IMR-90 (cell line): ENCODE data around the gene DPYD. TPM values are rescaled to one million over a fixed set of nuclear protein-coding genes. Genes with fewer than 3 reads are reported as not detected.

Experiments used
- ATAC-seq: fragments of 200-7000 bp; cut with Tn5 transposase; 2 replicates; pipeline ENCODE4 v1.9.1; 2020; ENCODE audit warnings: low read depth, mild to moderate bottlenecking, moderate library complexity
- BruUV-seq: library from RNA; stranded (reverse); fragments of 400-500 nt; replicated peaks from 2 replicates; lab custom pipeline; 2021; lab: Mats Ljungman, UMichigan
- CTCF ChIA-PET: fragments of 300-600 bp; formaldehyde crosslinking; extraction: SDS; loops from one replicate; lab custom pipeline; 2021; ENCODE audit warnings: antibody characterized with exemption; lab: Yijun Ruan, JAX
- POLR2A ChIA-PET: fragments of 300-600 bp; sonication (Branson Sonifier 250); formaldehyde crosslinking; loops from one replicate; lab custom pipeline; 2022; ENCODE audit warnings: antibody characterized with exemption; ENCODE audit not compliant: unreplicated experiment; lab: Charles Lee
- DNase-seq: peaks from one replicate; pipeline ENCODE4 v3.0.0; 2013
- H2AFZ ChIP-seq: replicated peaks from 2 replicates; pipeline ENCODE3; 2013; ENCODE audit warnings: low read length, mild to moderate bottlenecking; ENCODE audit not compliant: poor library complexity
- H2AK5ac ChIP-seq: 2 replicates; pipeline ENCODE4 v1.6.1; 2013; ENCODE audit warnings: low read depth, low read length, inconsistent platforms
- H2AK9ac ChIP-seq: replicated peaks from 2 replicates; pipeline ENCODE3; 2013; ENCODE audit warnings: mild to moderate bottlenecking, low read depth, low read length, moderate library complexity; ENCODE audit not compliant: poor library complexity
- H2BK120ac ChIP-seq: 2 replicates; pipeline ENCODE4 v1.6.1; 2013; ENCODE audit warnings: low read depth, low read length, inconsistent platforms
- H2BK15ac ChIP-seq: 3 replicates; pipeline ENCODE4 v1.6.1; 2013; ENCODE audit warnings: low read depth, low read length, inconsistent platforms
- H2BK20ac ChIP-seq: 2 replicates; pipeline ENCODE4 v1.6.1; 2013; ENCODE audit warnings: low read depth, mild to moderate bottlenecking, inconsistent platforms, low read length, moderate library complexity
- H2BK5ac ChIP-seq: 2 replicates; pipeline ENCODE4 v1.6.1; 2013; ENCODE audit warnings: mild to moderate bottlenecking, low read depth, low read length, inconsistent platforms; ENCODE audit not compliant: poor library complexity, severe bottlenecking
- H3K14ac ChIP-seq: replicated peaks from 2 replicates; pipeline ENCODE4 v1.6.1; 2013; ENCODE audit warnings: low read depth, low read length, inconsistent platforms
- H3K18ac ChIP-seq: 2 replicates; pipeline ENCODE4 v1.6.1; 2013; ENCODE audit warnings: low read depth, low read length, control low read depth
- H3K23ac ChIP-seq: 2 replicates; pipeline ENCODE4 v1.6.1; 2013; ENCODE audit warnings: low read depth, low read length, inconsistent platforms
- H3K27ac ChIP-seq: 2 replicates; pipeline ENCODE4 v1.5.1; 2013; ENCODE audit warnings: mild to moderate bottlenecking, control low read depth, low read length; ENCODE audit not compliant: insufficient read depth
- H3K27me3 ChIP-seq: 2 replicates; pipeline ENCODE4 v1.6.1; 2013; ENCODE audit warnings: low read length; ENCODE audit not compliant: control insufficient read depth, insufficient read depth
- H3K36me3 ChIP-seq: 2 replicates; pipeline ENCODE4 v1.6.1; 2013; ENCODE audit warnings: low read length, mixed read lengths; ENCODE audit not compliant: control insufficient read depth, insufficient read depth
- H3K4ac ChIP-seq: 2 replicates; pipeline ENCODE4 v1.6.1; 2013; ENCODE audit warnings: low read depth, low read length, inconsistent platforms
- H3K4me1 ChIP-seq: 2 replicates; pipeline ENCODE4 v1.6.1; 2013; ENCODE audit warnings: low read length, mixed read lengths; ENCODE audit not compliant: control insufficient read depth, insufficient read depth
- H3K4me2 ChIP-seq: 2 replicates; pipeline ENCODE4 v1.6.1; 2013; ENCODE audit warnings: low read depth, mild to moderate bottlenecking, control low read depth, low read length, moderate library complexity
- H3K4me3 ChIP-seq: 2 replicates; pipeline ENCODE4 v1.5.1; 2013; ENCODE audit warnings: low read depth, mild to moderate bottlenecking, control low read depth, low read length, moderate library complexity; ENCODE audit not compliant: insufficient read depth
- H3K56ac ChIP-seq: 2 replicates; pipeline ENCODE4 v1.6.1; 2013; ENCODE audit warnings: low read length, inconsistent platforms; ENCODE audit not compliant: insufficient read depth; ENCODE audit errors: extremely low read depth
- H3K79me1 ChIP-seq, 2 experiments: 2 replicates each; pipeline ENCODE4 v1.6.1; 2013; ENCODE audit warnings: low read length in 2 of 2, inconsistent platforms in 1 of 2, low read depth in 1 of 2
- H3K9ac ChIP-seq: 2 replicates; pipeline ENCODE4 v1.6.1; 2013; ENCODE audit warnings: low read depth, low read length, control low read depth
- H3K9me1 ChIP-seq: 2 replicates; pipeline ENCODE4 v1.6.1; 2013; ENCODE audit warnings: low read length, inconsistent platforms; ENCODE audit not compliant: insufficient read depth
- H3K9me3 ChIP-seq: 2 replicates; pipeline ENCODE4 v1.6.1; 2013; ENCODE audit warnings: low read length; ENCODE audit not compliant: control insufficient read depth, insufficient read depth
- H4K20me1 ChIP-seq: 2 replicates; pipeline ENCODE4 v1.6.1; 2013; ENCODE audit warnings: low read length, inconsistent platforms; ENCODE audit not compliant: insufficient read depth
- H4K5ac ChIP-seq: 2 replicates; pipeline ENCODE4 v1.6.1; 2013; ENCODE audit warnings: mild to moderate bottlenecking, low read depth, low read length, control low read depth
- H4K8ac ChIP-seq, 2 experiments: 2 replicates each; pipeline ENCODE4 v1.6.1; 2013; ENCODE audit warnings: low read depth in 2 of 2, low read length in 2 of 2, control low read depth in 1 of 2, inconsistent platforms in 1 of 2
- H4K91ac ChIP-seq: 2 replicates; pipeline ENCODE4 v1.6.1; 2013; ENCODE audit warnings: low read depth, low read length, inconsistent platforms; ENCODE audit not compliant: insufficient read depth
- BHLHE40 ChIP-seq: fragments of 150-350 bp; IDR thresholded peaks from 2 replicates; pipeline ENCODE4 v1.6.1; 2016; ENCODE audit warnings: mild to moderate bottlenecking, low read depth, low read length
- CEBPB ChIP-seq: IDR thresholded peaks from 2 replicates; pipeline ENCODE4 v1.6.1; 2012; ENCODE audit warnings: low read depth, low read length, improper control_type of control experiment
- CHD1 ChIP-seq: IDR thresholded peaks from 2 replicates; pipeline ENCODE4 v1.6.1; 2012; ENCODE audit warnings: low read depth, low read length, improper control_type of control experiment
- CTCF ChIP-seq: conservative IDR thresholded peaks from 2 replicates; pipeline ENCODE4 v1.5.1; 2012; ENCODE audit warnings: mild to moderate bottlenecking, low read depth, low read length, improper control_type of control experiment
- ELK1 ChIP-seq: fragments of 150-350 bp; IDR thresholded peaks from 2 replicates; pipeline ENCODE4 v1.6.1; 2016; ENCODE audit warnings: low read depth, mild to moderate bottlenecking, low read length, moderate library complexity, borderline replicate concordance
- MAFK ChIP-seq: IDR thresholded peaks from 2 replicates; pipeline ENCODE4 v1.6.1; 2012; ENCODE audit warnings: low read depth, low read length, improper control_type of control experiment
- MAZ ChIP-seq: IDR thresholded peaks from 2 replicates; pipeline ENCODE4 v1.6.1; 2012; ENCODE audit warnings: low read depth, mild to moderate bottlenecking, low read length, improper control_type of control experiment, moderate library complexity, borderline replicate concordance
- MXI1 ChIP-seq: IDR thresholded peaks from 2 replicates; pipeline ENCODE4 v1.6.1; 2012; ENCODE audit warnings: low read depth, mild to moderate bottlenecking, low read length, moderate library complexity, borderline replicate concordance
- NFE2L2 ChIP-seq: fragments of 150-350 bp; IDR thresholded peaks from 2 replicates; pipeline ENCODE4 v1.6.1; 2016; ENCODE audit warnings: low read depth, mild to moderate bottlenecking, low read length
- POLR2A ChIP-seq: IDR thresholded peaks from 2 replicates; pipeline ENCODE4 v1.6.1; 2012; ENCODE audit warnings: mild to moderate bottlenecking, low read depth, low read length
- RAD21 ChIP-seq: IDR thresholded peaks from 2 replicates; pipeline ENCODE4 v1.6.1; 2012; ENCODE audit warnings: low read length, improper control_type of control experiment
- RCOR1 ChIP-seq: IDR thresholded peaks from 2 replicates; pipeline ENCODE4 v1.6.1; 2012; ENCODE audit warnings: mild to moderate bottlenecking, low read length, improper control_type of control experiment; ENCODE audit not compliant: insufficient replicate concordance
- SMC3 ChIP-seq: fragments of 150-350 bp; IDR thresholded peaks from 2 replicates; pipeline ENCODE4 v1.6.1; 2016; ENCODE audit warnings: low read depth, mild to moderate bottlenecking, antibody characterized with exemption, low read length, moderate library complexity
- USF2 ChIP-seq: fragments of 150-350 bp; IDR thresholded peaks from 2 replicates; pipeline ENCODE4 v1.6.1; 2017; ENCODE audit warnings: mild to moderate bottlenecking, antibody characterized with exemption, low read length, low read depth
- WGBS, 2 experiments: methylation state at CpG; one replicate each; pipeline versions ENCODE4 v1.1.5 to v1.1.7; 2013; ENCODE audit warnings: missing lambda C conversion rate in 2 of 2; ENCODE audit not compliant: insufficient read length in 1 of 2; ENCODE audit errors: extremely low coverage in 2 of 2; 5-methylcytosine and 5-hydroxymethylcytosine counted together
- dilution Hi-C: fragments of 300-500 bp; cut with HindIII; formaldehyde crosslinking; loops from one replicate; pipeline ENCODE4 v1.14.3; 2018; ENCODE audit warnings: low sequenced_read_pairs; ENCODE audit not compliant: unreplicated experiment
- in situ Hi-C: fragments of 300-500 bp; cut with MboI; formaldehyde crosslinking; loops from 3 replicates; pipeline ENCODE4 v1.14.3; 2019; ENCODE audit warnings: low sequenced_read_pairs, inconsistent platforms, mixed read lengths
- intact Hi-C: fragments of 100-400 bp; cut with micrococcal nuclease; formaldehyde crosslinking; loops from 2 replicates; pipeline ENCODE4 v1.10.0; 2022
- polyA plus RNA-seq, 3 experiments: library from polyadenylated mRNA; depleted of rRNA; stranded (reverse); fragments of >200 nt; gene quantifications; 2 replicates each; pipeline ENCODE4 v1.2.3, GENCODE V29; 2012; ENCODE audit warnings: low replicate concordance in 1 of 3
- total RNA-seq: library from RNA; depleted of rRNA; stranded (reverse); fragments of >200 nt; gene quantifications from 2 replicates; pipeline ENCODE4 v1.2.3, GENCODE V29; 2012

The DPYD gene
- total and polyA plus RNA-seq, 2 of the 4 experiments (the other 2 are of a cell fraction), result 9.3 to 47.3 TPM

- no peak overlapping the region for H3K4ac ChIP-seq
- no peaks in the 10 kb centered on the region for H3K79me1 ChIP-seq
- no peak for TF ChIP-seq ELK1
- TF ChIP-seq RAD21, result no peak
- no peak for TF ChIP-seq BHLHE40
- no peak for TF ChIP-seq SMC3
- TF ChIP-seq USF2, result no peak
- TF ChIP-seq MXI1, result no peak
- TF ChIP-seq RCOR1, result no peak
- TF ChIP-seq MAFK, result no peak
- TF ChIP-seq POLR2A, result no peak
- no peak for TF ChIP-seq NFE2L2
- TF ChIP-seq CHD1, result no peak
- no peak for TF ChIP-seq MAZ
- TF ChIP-seq CEBPB, result no peak
- TF ChIP-seq CTCF, result no peak
- H3K4me1 ChIP-seq, result peaks cover 2% of the 10 kb centered on the region; the same call in 1 of the 2 replicates
- intact Hi-C loops, result loop anchor here (5.0 kb wide), 1 partner anchor 568 kb away; no protein-coding TSS in a partner anchor
- no peaks in the 10 kb centered on the region for H3K9me3 ChIP-seq
- no peak overlapping the region for H2BK20ac ChIP-seq
- no peak overlapping the region for H2AFZ ChIP-seq
- ATAC-seq (no peak), DNase-seq (no peak)
- H2AK9ac ChIP-seq, result no peak overlapping the region
- H3K36me3 ChIP-seq, result no peaks in the 10 kb centered on the region
- H3K9me1 ChIP-seq, result no peaks in the 10 kb centered on the region
- H4K8ac ChIP-seq, result no peak overlapping the region
- H4K20me1 ChIP-seq, result no peaks in the 10 kb centered on the region
- in situ Hi-C loops, result loop anchor here (25.0 kb wide), 1 partner anchor 578 kb away; no protein-coding TSS in a partner anchor
- H3K27me3 ChIP-seq, result no peaks in the 10 kb centered on the region
- H2BK120ac ChIP-seq, result no peak overlapping the region
- WGBS, 2 experiments, result no CpG with 5 or more reads among the region's 3 CpGs
- no peak overlapping the region for H3K9ac ChIP-seq
- H4K5ac ChIP-seq, result no peak overlapping the region
- no TSS peak for BruUV-seq
- H3K56ac ChIP-seq, result no peak overlapping the region
- H2BK15ac ChIP-seq, result no peak overlapping the region
- H2BK5ac ChIP-seq, result no peak overlapping the region
- H3K4me2 ChIP-seq, result no peak overlapping the region
- no peak overlapping the region for H3K23ac ChIP-seq
- no peak overlapping the region for H3K18ac ChIP-seq
- no peak overlapping the region for H3K14ac ChIP-seq
- ChIA-PET CTCF (no interaction called here), POLR2A (no interaction called here)
- dilution Hi-C loops, result no loop called here
- H3K4me3 ChIP-seq, result no peak overlapping the region
- no peak overlapping the region for H2AK5ac ChIP-seq
- no peak overlapping the region for H4K91ac ChIP-seq
- H3K27ac ChIP-seq, result no peak overlapping the region
Measured at GRCh38 chr1:97814804-97815203, 106.0 kb downstream of the DPYD start.
